Measurements from ENCODE around the gene PNMT.

PNMT gene

GRCh38 chr17:39663688-39664580 is 4.3 kb upstream of the PNMT start:
- TF ChIP-seq CTCF (IDR thresholded peaks at IDR 0.05; ENCODE audit: low read depth, low read length, missing control alignments), result no peak

GRCh38 chr17:39664581-39665561 is 3.4 kb upstream of the PNMT start, which contains the start of gene TCAP:
TCAP (plus strand) TSS chr17:39665349; CDS start chr17:39665360, 11 bp downstream.
- DNase-seq (ENCODE audit: low read depth), result no peak
- no peak for TF ChIP-seq CTCF (IDR thresholded peaks at IDR 0.05; ENCODE audit: low read depth, low read length, missing control alignments)
- in situ Hi-C loops (cut with HindIII; ENCODE audit: low sequenced_read_pairs), result no loop called here
- no peak within 1 kb of the TSS for H3K4me3 ChIP-seq (ENCODE audit: low read depth, low read length)

More at GRCh38 chr17:39663688-39664580, 4.3 kb upstream of the PNMT start:
- in situ Hi-C loops (cut with HindIII; ENCODE audit: low sequenced_read_pairs), result no loop called here
- no peak for DNase-seq (ENCODE audit: low read depth)
- H3K4me3 ChIP-seq (ENCODE audit: low read depth, low read length), result no peak overlapping the region

DNA sequence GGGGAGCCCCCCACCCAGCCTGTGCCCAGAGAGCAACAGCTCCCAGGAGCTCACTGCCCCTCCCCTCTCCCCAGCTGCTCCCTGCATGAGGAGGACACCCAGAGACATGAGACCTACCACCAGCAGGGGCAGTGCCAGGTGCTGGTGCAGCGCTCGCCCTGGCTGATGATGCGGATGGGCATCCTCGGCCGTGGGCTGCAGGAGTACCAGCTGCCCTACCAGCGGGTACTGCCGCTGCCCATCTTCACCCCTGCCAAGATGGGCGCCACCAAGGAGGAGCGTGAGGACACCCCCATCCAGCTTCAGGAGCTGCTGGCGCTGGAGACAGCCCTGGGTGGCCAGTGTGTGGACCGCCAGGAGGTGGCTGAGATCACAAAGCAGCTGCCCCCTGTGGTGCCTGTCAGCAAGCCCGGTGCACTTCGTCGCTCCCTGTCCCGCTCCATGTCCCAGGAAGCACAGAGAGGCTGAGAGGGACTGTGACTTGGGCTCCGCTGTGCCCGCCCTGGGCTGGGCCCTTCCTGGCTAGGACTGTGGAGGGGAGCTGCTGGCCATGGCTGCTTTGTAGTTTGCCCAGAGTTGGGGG is 2.5 kb upstream of the PNMT start:
- in situ Hi-C loops (cut with HindIII; ENCODE audit: low sequenced_read_pairs), result no loop called here
- no peak for DNase-seq (ENCODE audit: low read depth)
- no peak overlapping the region for H3K4me3 ChIP-seq (ENCODE audit: low read depth, low read length)
- no peak for TF ChIP-seq CTCF (IDR thresholded peaks at IDR 0.05; ENCODE audit: low read depth, low read length, missing control alignments)

GRCh38 chr17:39666231-39666600 is 2.0 kb upstream of the PNMT start:
- DNase-seq (ENCODE audit: low read depth), result no peak

GRCh38 chr17:39666601-39667261 is 1.5 kb upstream of the PNMT start:
- in situ Hi-C loops (cut with HindIII; ENCODE audit: low sequenced_read_pairs), result no loop called here
- no peak for TF ChIP-seq CTCF (IDR thresholded peaks at IDR 0.05; ENCODE audit: low read depth, low read length, missing control alignments)
- no peak for DNase-seq (ENCODE audit: low read depth)
- no peak overlapping the region for H3K4me3 ChIP-seq (ENCODE audit: low read depth, low read length)

More at GRCh38 chr17:39666231-39666600, 2.0 kb upstream of the PNMT start:
- H3K4me3 ChIP-seq (ENCODE audit: low read depth, low read length), result no peak overlapping the region
- TF ChIP-seq CTCF (IDR thresholded peaks at IDR 0.05; ENCODE audit: low read depth, low read length, missing control alignments), result no peak
- in situ Hi-C loops (cut with HindIII; ENCODE audit: low sequenced_read_pairs), result no loop called here

All from astrocyte of the cerebellum (primary cell).